Measurements from ENCODE around the gene JAZF1. TPM values are rescaled to one million over a fixed set of nuclear protein-coding genes. Genes with fewer than 3 reads are reported as not detected.

JAZF1 gene
- total RNA-seq, 2 donors from 2014 or later: 9.3 to 37.4 TPM

- Histone ChIP-seq H3K27ac (no peak overlapping the region), H3K4me1 (replicated peaks) (no peaks in the 10 kb centered on the region), H3K4me3 (no peak overlapping the region), H3K27me3 (replicated peaks; ENCODE audit: insufficient read depth) (no peaks in the 10 kb centered on the region), H3K9me3 (no peaks in the 10 kb centered on the region), H3K36me3 (no peaks in the 10 kb centered on the region)
- WGBS: 58% methylated on average over 7 of the region's 7 CpGs
- intact Hi-C loops (cut with DNase I): no loop called here
- TF ChIP-seq POLR2AphosphoS5 (IDR thresholded peaks at IDR 0.05) (no peak), POLR2A (IDR thresholded peaks at IDR 0.05) (no peak), CTCF (IDR thresholded peaks at IDR 0.05) (no peak)
- no peak for DNase-seq (ENCODE audit: low spot score)
Observed at GRCh38 chr7:27947586-27948278, 232.9 kb downstream of the JAZF1 start.

DNA sequence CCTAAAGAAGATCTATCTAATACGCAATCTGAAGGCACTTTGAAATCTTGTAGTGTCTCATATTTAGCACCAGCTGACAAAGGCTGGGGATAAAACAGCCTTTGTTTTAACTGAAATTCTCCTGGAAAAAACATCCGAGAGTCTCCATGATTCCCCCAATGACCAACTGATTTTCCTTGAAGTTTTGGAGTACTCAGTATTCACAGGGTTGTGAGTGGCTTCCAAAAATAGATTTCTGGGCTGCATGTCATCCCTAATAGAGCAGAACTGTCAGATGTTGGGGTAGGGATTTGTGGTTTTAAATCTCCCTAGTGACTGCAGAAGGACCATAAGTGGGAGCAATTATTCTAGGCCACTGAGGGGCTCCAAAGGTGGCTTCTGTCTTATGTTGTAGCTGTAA lies 234.2 kb downstream of the JAZF1 start:
- TF ChIP-seq POLR2AphosphoS5 (IDR thresholded peaks at IDR 0.05): no peak
- no peak for TF ChIP-seq CTCF (IDR thresholded peaks at IDR 0.05)
- H3K4me3 ChIP-seq: no peak overlapping the region
- intact Hi-C loops (cut with DNase I): no loop called here
- no peaks in the 10 kb centered on the region for H3K27me3 ChIP-seq (replicated peaks; ENCODE audit: insufficient read depth)
- no peak overlapping the region for H3K27ac ChIP-seq
- no peaks in the 10 kb centered on the region for H3K9me3 ChIP-seq
- WGBS: 84% methylated on average over 2 of the region's 2 CpGs
- no peaks in the 10 kb centered on the region for H3K4me1 ChIP-seq (replicated peaks)
- no peak for DNase-seq (ENCODE audit: low spot score)
- no peaks in the 10 kb centered on the region for H3K36me3 ChIP-seq

GRCh38 chr7:27945058-27945795 lies 235.4 kb downstream of the JAZF1 start:
- no peaks in the 10 kb centered on the region for H3K9me3 ChIP-seq
- WGBS: 95% methylated on average over 10 of the region's 10 CpGs
- no peak for DNase-seq (ENCODE audit: low spot score)
- H3K4me1 ChIP-seq (replicated peaks): no peaks in the 10 kb centered on the region
- intact Hi-C loops (cut with DNase I): no loop called here
- H3K27ac ChIP-seq: no peak overlapping the region
- no peaks in the 10 kb centered on the region for H3K36me3 ChIP-seq
- no peaks in the 10 kb centered on the region for H3K27me3 ChIP-seq (replicated peaks; ENCODE audit: insufficient read depth)
- no peak for TF ChIP-seq POLR2A (IDR thresholded peaks at IDR 0.05)
- no peak for TF ChIP-seq CTCF (IDR thresholded peaks at IDR 0.05)
- TF ChIP-seq POLR2AphosphoS5 (IDR thresholded peaks at IDR 0.05): no peak
- no peak overlapping the region for H3K4me3 ChIP-seq

GRCh38 chr7:27944643-27945042 lies 236.0 kb downstream of the JAZF1 start:
- 85% methylated on average over 6 of the region's 6 CpGs for WGBS
- intact Hi-C loops (cut with DNase I): no loop called here

More at GRCh38 chr7:27944643-27945042, 236.0 kb downstream of the JAZF1 start:
- TF ChIP-seq CTCF (IDR thresholded peaks at IDR 0.05): no peak
- TF ChIP-seq POLR2A (IDR thresholded peaks at IDR 0.05): no peak
- H3K9me3 ChIP-seq: no peaks in the 10 kb centered on the region
- H3K27ac ChIP-seq: no peak overlapping the region
- H3K4me1 ChIP-seq (replicated peaks): no peaks in the 10 kb centered on the region
- no peak overlapping the region for H3K4me3 ChIP-seq
- no peaks in the 10 kb centered on the region for H3K36me3 ChIP-seq
- DNase-seq (ENCODE audit: low spot score): no peak
- no peaks in the 10 kb centered on the region for H3K27me3 ChIP-seq (replicated peaks; ENCODE audit: insufficient read depth)

All from prostate gland (tissue), 2 donors.